ENCODE results near the gene EPHA1. TPM values are rescaled to one million over a fixed set of nuclear protein-coding genes. Genes with fewer than 3 reads are reported as not detected.
A peak's percentile ranks its signal among the peaks of the same experiment; 100 is the strongest.

EPHA1 gene
- total RNA-seq: under 1 TPM in 1 of 2 donors, not detected in 1; 0.21 TPM

GRCh38 chr7:143408686-143409561 is at the start of gene EPHA1:
Gene EPHA1 (minus strand): TSS chr7:143408856. CDS start chr7:143408805, 51 bp downstream.
- peak; percentile 22 to 61 for ATAC-seq
- Mint-ChIP-seq H3K36me3 (no peaks in the 10 kb centered on the region), H3K27me3 (peaks cover 47 to 59% of the 10 kb centered on the region in 2 donors), H3K9me3 (no peaks in the 10 kb centered on the region), H3K4me3 (peak within 1 kb of the TSS; percentile 86), H3K4me1 (ENCODE audit: low read depth in 2 of 2) (peaks cover 18 to 23% of the 10 kb centered on the region in 2 donors), H3K27ac (peak within 1 kb of the TSS; percentile 17 to 37)
- DNase-seq (ENCODE audit: low spot score): no peak

- no peaks in the 10 kb centered on the region for H3K9me3 Mint-ChIP-seq
- H3K27me3 Mint-ChIP-seq: peaks cover 16 to 56% of the 10 kb centered on the region in 2 donors
- no peaks in the 10 kb centered on the region for H3K36me3 Mint-ChIP-seq
- no peak overlapping the region for H3K27ac Mint-ChIP-seq
- ATAC-seq: no peak
- no peaks in the 10 kb centered on the region for H3K4me1 Mint-ChIP-seq (ENCODE audit: low read depth in 2 of 2)
- DNase-seq (ENCODE audit: low spot score): no peak
- H3K4me3 Mint-ChIP-seq: no peak overlapping the region
Observed at GRCh38 chr7:143458263-143458662, 49.6 kb upstream of the EPHA1 start.

- Mint-ChIP-seq H3K27ac (no peak overlapping the region), H3K4me3 (no peak overlapping the region), H3K9me3 (no peaks in the 10 kb centered on the region), H3K36me3 (no peaks in the 10 kb centered on the region), H3K4me1 (ENCODE audit: low read depth in 2 of 2) (no peaks in the 10 kb centered on the region), H3K27me3 (peaks cover 13 to 56% of the 10 kb centered on the region in 2 donors)
- no peak for DNase-seq (ENCODE audit: low spot score)
- ATAC-seq: no peak
Observed at GRCh38 chr7:143456992-143457793, 48.5 kb upstream of the EPHA1 start.

GRCh38 chr7:143455942-143456341 is 47.3 kb upstream of the EPHA1 start:
- no peak for DNase-seq (ENCODE audit: low spot score)
- Mint-ChIP-seq H3K36me3 (no peaks in the 10 kb centered on the region), H3K4me3 (no peak overlapping the region), H3K27ac (no peak overlapping the region), H3K9me3 (no peaks in the 10 kb centered on the region), H3K4me1 (ENCODE audit: low read depth in 2 of 2) (no peaks in the 10 kb centered on the region), H3K27me3 (peaks cover 13 to 54% of the 10 kb centered on the region in 2 donors)
- no peak for ATAC-seq

GRCh38 chr7:143455491-143455890 is 46.8 kb upstream of the EPHA1 start:
- ATAC-seq (no peak), DNase-seq (ENCODE audit: low spot score) (no peak)
- H3K27ac Mint-ChIP-seq: no peak overlapping the region
- no peaks in the 10 kb centered on the region for H3K9me3 Mint-ChIP-seq
- no peaks in the 10 kb centered on the region for H3K36me3 Mint-ChIP-seq
- H3K4me1 Mint-ChIP-seq (ENCODE audit: low read depth in 2 of 2): no peaks in the 10 kb centered on the region
- peaks cover 13 to 50% of the 10 kb centered on the region in 2 donors for H3K27me3 Mint-ChIP-seq
- no peak overlapping the region for H3K4me3 Mint-ChIP-seq

GRCh38 chr7:143454091-143454680 is 45.5 kb upstream of the EPHA1 start:
- H3K27ac Mint-ChIP-seq: no peak overlapping the region
- H3K27me3 Mint-ChIP-seq: peaks cover 13 to 47% of the 10 kb centered on the region in 2 donors
- H3K36me3 Mint-ChIP-seq: no peaks in the 10 kb centered on the region
- no peak for ATAC-seq
- no peaks in the 10 kb centered on the region for H3K4me1 Mint-ChIP-seq (ENCODE audit: low read depth in 2 of 2)
- no peak overlapping the region for H3K4me3 Mint-ChIP-seq
- no peak for DNase-seq (ENCODE audit: low spot score)
- H3K9me3 Mint-ChIP-seq: no peaks in the 10 kb centered on the region

GRCh38 chr7:143452495-143452894 is 43.8 kb upstream of the EPHA1 start:
- H3K36me3 Mint-ChIP-seq: no peaks in the 10 kb centered on the region
- no peaks in the 10 kb centered on the region for H3K4me1 Mint-ChIP-seq (ENCODE audit: low read depth in 2 of 2)
- ATAC-seq: no peak
- DNase-seq (ENCODE audit: low spot score): no peak
- H3K4me3 Mint-ChIP-seq: no peak overlapping the region
- H3K27me3 Mint-ChIP-seq: peaks cover 7 to 38% of the 10 kb centered on the region in 2 donors
- H3K9me3 Mint-ChIP-seq: no peaks in the 10 kb centered on the region
- H3K27ac Mint-ChIP-seq: no peak overlapping the region

- H3K27ac Mint-ChIP-seq: no peak overlapping the region
- no peaks in the 10 kb centered on the region for H3K4me1 Mint-ChIP-seq (ENCODE audit: low read depth in 2 of 2)
- no peaks in the 10 kb centered on the region for H3K36me3 Mint-ChIP-seq
Observed at GRCh38 chr7:143451746-143452145, 43.1 kb upstream of the EPHA1 start.

GRCh38 chr7:143451122-143451521 is 42.5 kb upstream of the EPHA1 start:
- ATAC-seq (no peak), DNase-seq (ENCODE audit: low spot score) (no peak)
- Mint-ChIP-seq H3K4me1 (ENCODE audit: low read depth in 2 of 2) (no peaks in the 10 kb centered on the region), H3K36me3 (no peaks in the 10 kb centered on the region), H3K27ac (no peak overlapping the region), H3K4me3 (no peak overlapping the region), H3K9me3 (no peaks in the 10 kb centered on the region), H3K27me3 (peaks cover 5 to 25% of the 10 kb centered on the region in 2 donors)

More at GRCh38 chr7:143451746-143452145, 43.1 kb upstream of the EPHA1 start:
- H3K27me3 Mint-ChIP-seq: peaks cover 7 to 31% of the 10 kb centered on the region in 2 donors
- H3K9me3 Mint-ChIP-seq: no peaks in the 10 kb centered on the region
- ATAC-seq (no peak), DNase-seq (ENCODE audit: low spot score) (no peak)
- no peak overlapping the region for H3K4me3 Mint-ChIP-seq

- Mint-ChIP-seq H3K36me3 (no peaks in the 10 kb centered on the region), H3K4me1 (ENCODE audit: low read depth in 2 of 2) (no peaks in the 10 kb centered on the region), H3K4me3 (no peak overlapping the region), H3K9me3 (no peaks in the 10 kb centered on the region), H3K27me3 (peaks cover 5 to 13% of the 10 kb centered on the region in 2 donors), H3K27ac (no peak overlapping the region)
- DNase-seq (ENCODE audit: low spot score) (no peak), ATAC-seq (no peak)
Observed at GRCh38 chr7:143449793-143450192, 41.1 kb upstream of the EPHA1 start.

GRCh38 chr7:143448429-143448828 is 39.8 kb upstream of the EPHA1 start:
- Mint-ChIP-seq H3K9me3 (no peaks in the 10 kb centered on the region), H3K27ac (no peak overlapping the region), H3K36me3 (no peaks in the 10 kb centered on the region), H3K27me3 (no peaks in the 10 kb centered on the region), H3K4me1 (ENCODE audit: low read depth in 2 of 2) (no peaks in the 10 kb centered on the region), H3K4me3 (no peak overlapping the region)
- DNase-seq (ENCODE audit: low spot score) (no peak), ATAC-seq (no peak)

GRCh38 chr7:143447466-143447865 is 38.8 kb upstream of the EPHA1 start:
- H3K27ac Mint-ChIP-seq: no peak overlapping the region
- H3K36me3 Mint-ChIP-seq: no peaks in the 10 kb centered on the region
- no peaks in the 10 kb centered on the region for H3K4me1 Mint-ChIP-seq (ENCODE audit: low read depth in 2 of 2)
- no peaks in the 10 kb centered on the region for H3K9me3 Mint-ChIP-seq
- DNase-seq (ENCODE audit: low spot score) (no peak), ATAC-seq (no peak)
- H3K27me3 Mint-ChIP-seq: no peaks in the 10 kb centered on the region
- no peak overlapping the region for H3K4me3 Mint-ChIP-seq

- Mint-ChIP-seq H3K4me3 (no peak overlapping the region), H3K9me3 (no peaks in the 10 kb centered on the region), H3K27ac (no peak overlapping the region), H3K27me3 (peaks cover 4 to 13% of the 10 kb centered on the region in 2 donors), H3K36me3 (no peaks in the 10 kb centered on the region), H3K4me1 (ENCODE audit: low read depth in 2 of 2) (no peaks in the 10 kb centered on the region)
- no peak for ATAC-seq
- no peak for DNase-seq (ENCODE audit: low spot score)
Observed at GRCh38 chr7:143444785-143445184, 36.1 kb upstream of the EPHA1 start.
